H9 (cell line): ENCODE results near the gene DNAJA1. TPM values are rescaled to one million over a fixed set of nuclear protein-coding genes. Genes with fewer than 3 reads are reported as not detected.

ENCODE experiments used
- DNase-seq: peaks from one replicate; pipeline ENCODE4 v3.0.0-alpha.2; 2017
- H2AFZ ChIP-seq: one replicate; pipeline ENCODE4 v1.6.1; 2013; ENCODE audit warnings: mild to moderate bottlenecking, low read length, control low read depth, moderate library complexity
- H2AK5ac ChIP-seq: 2 replicates; pipeline ENCODE4 v1.6.1; 2013; ENCODE audit warnings: low read length, control low read depth, mixed read lengths; ENCODE audit not compliant: insufficient read length
- H2BK120ac ChIP-seq: one replicate; pipeline ENCODE4 v1.6.1; 2013; ENCODE audit warnings: low read depth, mild to moderate bottlenecking, low read length, control low read depth, inconsistent platforms; ENCODE audit not compliant: poor library complexity, severe bottlenecking
- H2BK12ac ChIP-seq: 2 replicates; pipeline ENCODE4 v1.6.1; 2013; ENCODE audit warnings: low read length, control low read depth, mixed read lengths, low read depth; ENCODE audit not compliant: insufficient read length
- H2BK15ac ChIP-seq: 2 replicates; pipeline ENCODE4 v1.6.1; 2013; ENCODE audit warnings: low read depth, low read length, control low read depth
- H2BK20ac ChIP-seq: one replicate; pipeline ENCODE4 v1.6.1; 2013; ENCODE audit warnings: low read depth, mild to moderate bottlenecking, low read length, control low read depth, inconsistent platforms; ENCODE audit not compliant: poor library complexity, severe bottlenecking
- H2BK5ac ChIP-seq: 2 replicates; pipeline ENCODE4 v1.6.1; 2013; ENCODE audit warnings: low read length, control low read depth, mixed read lengths; ENCODE audit not compliant: insufficient read length
- H3K14ac ChIP-seq: 2 replicates; pipeline ENCODE4 v1.6.1; 2013; ENCODE audit warnings: low read length, control low read depth; ENCODE audit not compliant: insufficient read depth
- H3K18ac ChIP-seq: 2 replicates; pipeline ENCODE4 v1.6.1; 2013; ENCODE audit warnings: low read depth, mild to moderate bottlenecking, mixed read lengths, low read length, control low read depth; ENCODE audit not compliant: insufficient read length
- H3K23ac ChIP-seq: 2 replicates; pipeline ENCODE4 v1.6.1; 2013; ENCODE audit warnings: low read length, control low read depth, mixed read lengths, low read depth; ENCODE audit not compliant: insufficient read length
- H3K23me2 ChIP-seq: 2 replicates; pipeline ENCODE4 v1.6.1; 2013; ENCODE audit warnings: low read depth, mild to moderate bottlenecking, mixed read lengths, low read length, control low read depth; ENCODE audit not compliant: insufficient read length, poor library complexity, severe bottlenecking
- H3K27ac ChIP-seq: 2 replicates; pipeline ENCODE4 v1.5.1; 2013; ENCODE audit warnings: low read length, control low read depth, mixed read lengths, low read depth; ENCODE audit not compliant: insufficient read length
- H3K27me3 ChIP-seq: 2 replicates; pipeline ENCODE4 v1.6.1; 2013; ENCODE audit warnings: low read length, control low read depth, inconsistent platforms; ENCODE audit not compliant: insufficient read depth
- H3K4ac ChIP-seq: 2 replicates; pipeline ENCODE4 v1.6.1; 2013; ENCODE audit warnings: low read depth, mild to moderate bottlenecking, control low read depth, inconsistent platforms, low read length, moderate library complexity
- H3K4me1 ChIP-seq: 2 replicates; pipeline ENCODE4 v1.6.1; 2013; ENCODE audit warnings: low read length, control low read depth, inconsistent platforms; ENCODE audit not compliant: insufficient read depth
- H3K4me2 ChIP-seq: 2 replicates; pipeline ENCODE4 v1.6.1; 2013; ENCODE audit warnings: low read length, control low read depth, mixed read lengths; ENCODE audit not compliant: insufficient read length, insufficient read depth
- H3K56ac ChIP-seq: 2 replicates; pipeline ENCODE4 v1.6.1; 2013; ENCODE audit warnings: low read depth, mild to moderate bottlenecking, mixed read lengths, low read length, control low read depth; ENCODE audit not compliant: insufficient read length
- H3K79me1 ChIP-seq: 2 replicates; pipeline ENCODE4 v1.6.1; 2013; ENCODE audit warnings: low read depth, mild to moderate bottlenecking, moderate library complexity, low read length, control low read depth, inconsistent platforms; ENCODE audit not compliant: insufficient read depth, poor library complexity, severe bottlenecking
- H3K79me2 ChIP-seq: 2 replicates; pipeline ENCODE4 v1.6.1; 2013; ENCODE audit warnings: low read length, control low read depth, inconsistent platforms; ENCODE audit not compliant: insufficient read depth
- H3K9ac ChIP-seq: 2 replicates; pipeline ENCODE4 v1.6.1; 2013; ENCODE audit warnings: low read length, control low read depth, mixed read lengths; ENCODE audit not compliant: insufficient read length; ENCODE audit errors: extremely low read depth
- H3K9me3 ChIP-seq: one replicate; pipeline ENCODE4 v1.6.1; 2013; ENCODE audit warnings: low read depth, low read length, inconsistent platforms; ENCODE audit not compliant: control insufficient read depth
- H3T11ph ChIP-seq: one replicate; pipeline ENCODE4 v1.6.1; 2013; ENCODE audit warnings: mild to moderate bottlenecking, low read length, control low read depth, inconsistent platforms
- H4K20me1 ChIP-seq: one replicate; pipeline ENCODE4 v1.6.1; 2013; ENCODE audit not compliant: control insufficient read depth, insufficient read length, insufficient read depth
- H4K5ac ChIP-seq: 2 replicates; pipeline ENCODE4 v1.6.1; 2013; ENCODE audit warnings: low read depth, mild to moderate bottlenecking, mixed read lengths, low read length, control low read depth; ENCODE audit not compliant: insufficient read length
- H4K8ac ChIP-seq: replicated peaks from 2 replicates; pipeline ENCODE4 v1.6.1; 2013; ENCODE audit warnings: low read length, control low read depth, mixed read lengths, low read depth; ENCODE audit not compliant: insufficient read length
- H4K91ac ChIP-seq: 2 replicates; pipeline ENCODE4 v1.6.1; 2013; ENCODE audit warnings: low read depth, mild to moderate bottlenecking, moderate library complexity, mixed read lengths, low read length, control low read depth; ENCODE audit not compliant: insufficient read length
- H3K27ac Mint-ChIP-seq, 3 experiments: 2 replicates in 2 of 3; 3 replicates in 1 of 3; pipeline ENCODE4 v1.8.0; 2020 to 2021; ENCODE audit warnings: mixed read lengths in 3 of 3, mild to moderate bottlenecking in 1 of 3, moderate library complexity in 1 of 3
- H3K27me3 Mint-ChIP-seq: 2 replicates; pipeline ENCODE4 v1.8.0; 2021; ENCODE audit warnings: low read depth, mild to moderate bottlenecking, moderate library complexity, mixed read lengths
- H3K36me3 Mint-ChIP-seq, 3 experiments: 2 replicates in 2 of 3; 3 replicates in 1 of 3; pipeline ENCODE4 v1.8.0; 2020 to 2021; ENCODE audit warnings: low read depth in 3 of 3, mixed read lengths in 3 of 3; ENCODE audit not compliant: insufficient read depth in 1 of 3
- H3K4me1 Mint-ChIP-seq, 2 experiments: 2 replicates each; pipeline ENCODE4 v1.8.0; 2020; ENCODE audit warnings: mixed read lengths in 2 of 2
- H3K4me3 Mint-ChIP-seq, 2 experiments: 2 replicates in 1 of 2; 3 replicates in 1 of 2; pipeline ENCODE4 v1.8.0; 2020 to 2021; ENCODE audit warnings: mild to moderate bottlenecking in 2 of 2, mixed read lengths in 2 of 2, moderate library complexity in 1 of 2
- H3K9me3 Mint-ChIP-seq, 2 experiments: 2 replicates in 1 of 2; 3 replicates in 1 of 2; pipeline ENCODE4 v1.8.0; 2020; ENCODE audit warnings: mild to moderate bottlenecking in 2 of 2, mixed read lengths in 2 of 2, moderate library complexity in 1 of 2
- CTCF ChIP-seq: fragments of 200-600 bp; sonication (generic); conservative IDR thresholded peaks from 3 replicates; pipeline ENCODE4 v1.8.0; 2021; ENCODE audit warnings: antibody characterized with exemption, mild to moderate bottlenecking
- WGBS: extraction: QIAGEN DNeasy Blood & Tissue Kit; methylation state at CpG from one replicate; pipeline ENCODE4 v1.1.7; 2013; ENCODE audit warnings: missing lambda C conversion rate, low lambda C conversion rate, mixed read lengths; ENCODE audit not compliant: insufficient read length; ENCODE audit errors: extremely low coverage; 5-methylcytosine and 5-hydroxymethylcytosine counted together
- total RNA-seq: library from RNA; stranded (reverse); gene quantifications from 2 replicates; pipeline ENCODE4 v1.2.1, GENCODE V29; 2021

The DNAJA1 gene
- total RNA-seq, 1 experiment from 2014 or later = 217 TPM

DNA sequence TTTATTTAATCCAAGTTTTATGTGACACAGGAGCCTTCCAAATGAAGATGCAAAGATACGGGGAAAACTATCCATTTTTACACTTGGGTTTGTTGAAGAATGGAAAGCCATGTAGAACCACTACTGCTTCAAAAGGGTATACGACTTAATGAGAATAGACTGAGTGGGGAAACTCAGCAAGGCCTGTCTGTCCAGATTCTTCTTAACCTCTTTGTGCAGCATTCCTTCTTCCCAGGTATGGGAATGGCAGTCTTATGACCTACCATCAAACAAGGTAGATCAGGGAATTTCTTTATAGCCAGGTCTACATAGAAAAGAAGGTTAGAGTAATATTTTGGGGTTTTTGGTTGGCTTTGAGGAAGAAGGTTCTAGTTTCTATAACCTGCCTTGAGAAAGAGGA is 47.0 kb upstream of the DNAJA1 start:
- Histone ChIP-seq H3K14ac (no peak overlapping the region), H3K56ac (no peak overlapping the region), H3K4me1 (no peaks in the 10 kb centered on the region), H4K91ac (no peak overlapping the region), H2BK5ac (no peak overlapping the region), H2BK12ac (no peak overlapping the region), H4K20me1 (no peaks in the 10 kb centered on the region), H3K27me3 (no peaks in the 10 kb centered on the region), H3K79me2 (no peaks in the 10 kb centered on the region), H3K79me1 (no peaks in the 10 kb centered on the region), H2BK20ac (no peak overlapping the region), H3K9ac (no peak overlapping the region), H3K4me2 (no peak overlapping the region), H3K9me3 (no peaks in the 10 kb centered on the region), H3K23me2 (no peaks in the 10 kb centered on the region), H3K27ac (no peak overlapping the region), H3T11ph (no peak overlapping the region), H2BK120ac (no peak overlapping the region), H2BK15ac (no peak overlapping the region), H3K18ac (no peak overlapping the region), H2AK5ac (no peak overlapping the region), H2AFZ (no peak overlapping the region), H3K4ac (no peak overlapping the region), H3K23ac (no peak overlapping the region), H4K5ac (no peak overlapping the region), H4K8ac (no peak overlapping the region)
- no peak for DNase-seq
- Mint-ChIP-seq H3K36me3 (peaks cover 27 to 45% (median 38%) of the 10 kb centered on the region in 3 experiments), H3K4me3 (no peak overlapping the region), H3K4me1 (no peaks in the 10 kb centered on the region), H3K27me3 (no peaks in the 10 kb centered on the region), H3K27ac (no peak overlapping the region), H3K9me3 (no peaks in the 10 kb centered on the region)
- TF ChIP-seq CTCF = no peak
- no CpG with 5 or more reads among the region's 2 CpGs for WGBS
